CD4-positive, alpha-beta T cell treated with Interferon gamma for 1 hour (primary cell): ENCODE results near the gene SNAPC5.
A peak's percentile ranks its signal among the peaks of the same experiment; 100 is the strongest.
"Not testable (repeated sequence)": the region's sequence is repeated elsewhere in the genome, so short reads cannot be mapped to it uniquely, and the experiment has no call there.

Experiments
- DNase-seq: peaks from one replicate; pipeline ENCODE4 v3.0.0-alpha.2; 2020

Gene SNAPC5

GRCh38 chr15:66489179-66489791 is 8.3 kb downstream of the SNAPC5 start:
- DNase-seq = no peak

DNA sequence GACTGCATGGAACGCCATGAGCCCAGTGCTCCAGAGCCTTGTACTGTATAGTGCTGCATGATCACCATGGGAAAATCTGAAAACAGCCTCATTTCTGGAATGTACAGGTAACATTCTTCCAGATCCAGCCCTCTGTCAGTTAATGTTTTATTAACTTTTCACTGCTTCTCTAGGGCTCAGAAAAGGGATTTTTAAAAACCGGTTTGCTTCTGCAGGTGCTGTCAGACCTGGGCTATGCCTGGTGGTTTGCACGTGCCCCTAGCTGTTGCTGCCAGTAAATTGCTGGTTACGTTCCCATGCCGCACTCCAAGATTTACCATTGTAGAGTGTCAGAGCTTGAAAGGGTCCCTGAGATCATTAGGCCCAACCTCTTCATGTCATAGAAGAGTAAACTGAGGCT is 9.0 kb downstream of the SNAPC5 start:
- no peak for DNase-seq

DNA sequence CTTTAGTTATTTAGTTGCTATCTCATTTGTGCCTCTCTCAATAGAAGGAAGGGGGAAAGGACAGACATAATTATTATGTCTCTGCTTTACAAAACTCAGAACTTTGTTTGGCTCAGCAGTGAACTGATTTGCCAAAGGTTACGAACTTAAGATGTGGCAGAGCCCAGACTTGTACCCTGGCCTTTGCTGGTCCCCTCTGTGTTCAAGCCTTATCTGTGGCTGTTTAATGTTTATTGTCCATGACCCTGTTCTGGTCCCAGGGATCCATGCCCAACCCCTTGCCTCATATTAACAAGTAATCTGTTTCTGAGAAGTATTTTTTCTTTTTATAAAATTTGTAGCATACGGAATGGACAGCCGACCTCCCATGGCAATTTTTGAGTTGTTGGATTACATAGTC is 10.7 kb downstream of the SNAPC5 start:
- no peak for DNase-seq

DNA sequence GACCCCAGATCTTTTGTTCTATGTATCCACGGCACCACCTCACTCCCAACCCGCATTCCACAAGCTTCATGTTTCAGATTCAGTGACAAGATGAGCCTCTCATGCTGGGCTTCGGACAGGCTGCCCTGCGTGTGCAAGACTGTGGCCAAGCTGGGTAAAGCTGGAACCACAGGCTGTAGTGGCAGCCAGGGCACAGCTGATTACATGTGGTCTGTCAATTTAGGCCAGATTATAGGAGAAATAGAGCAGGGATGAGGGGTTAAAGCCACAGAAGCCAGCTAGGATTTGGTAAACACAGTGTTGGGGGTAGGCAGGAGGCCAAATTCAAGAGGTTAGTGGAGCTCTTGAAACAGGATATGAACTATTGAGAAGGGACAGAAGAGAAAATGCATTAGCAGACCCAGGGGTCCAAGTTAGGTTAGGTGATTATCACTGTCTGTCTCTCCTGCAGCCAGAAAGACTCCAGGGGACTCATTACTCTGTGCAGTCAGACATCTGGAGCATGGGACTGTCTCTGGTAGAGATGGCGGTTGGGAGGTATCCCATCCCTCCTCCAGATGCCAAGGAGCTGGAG is 12.9 kb downstream of the SNAPC5 start:
- DNase-seq = no peak

DNA sequence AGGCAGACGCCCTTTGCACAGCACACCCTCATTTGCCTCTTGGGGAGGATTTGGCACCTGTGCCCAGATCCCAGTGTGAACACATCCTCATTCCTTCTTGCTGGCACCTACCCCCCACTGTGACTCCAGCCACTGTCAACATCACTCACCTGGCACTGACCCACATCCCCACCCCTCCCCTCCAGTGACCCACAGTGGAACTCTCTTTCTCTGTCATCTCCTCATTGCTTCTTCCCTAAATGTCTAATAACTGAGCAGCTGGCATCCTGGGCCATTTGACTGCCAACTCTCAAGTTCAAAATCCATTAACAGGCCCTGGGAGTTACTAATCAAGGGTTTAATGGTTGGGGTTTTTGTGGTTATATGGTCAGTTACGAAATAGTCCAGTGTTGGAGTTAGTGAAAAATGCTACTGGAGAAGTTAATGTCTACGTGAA is 14.4 kb downstream of the SNAPC5 start:
- no peak for DNase-seq

DNA sequence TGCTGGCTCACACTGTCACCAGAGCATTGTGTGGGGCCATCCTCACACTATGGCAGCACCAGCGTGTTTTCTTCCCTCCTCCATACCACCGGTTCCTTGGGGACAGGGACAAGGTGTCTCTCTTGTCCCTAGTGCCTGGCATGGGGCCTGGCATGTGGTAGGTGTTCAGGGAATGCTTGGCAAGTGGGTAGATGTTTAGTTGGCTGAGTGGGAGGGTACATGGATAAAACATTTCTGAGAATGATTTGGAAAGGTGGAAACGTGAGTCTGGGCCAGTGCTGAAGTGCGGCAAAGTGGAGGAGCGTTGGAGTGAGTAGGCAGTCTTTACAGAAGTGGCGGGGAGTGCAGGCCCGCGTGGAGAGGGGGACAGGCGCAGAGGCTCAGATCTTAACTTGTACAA is 15.0 kb downstream of the SNAPC5 start:
- no peak for DNase-seq

DNA sequence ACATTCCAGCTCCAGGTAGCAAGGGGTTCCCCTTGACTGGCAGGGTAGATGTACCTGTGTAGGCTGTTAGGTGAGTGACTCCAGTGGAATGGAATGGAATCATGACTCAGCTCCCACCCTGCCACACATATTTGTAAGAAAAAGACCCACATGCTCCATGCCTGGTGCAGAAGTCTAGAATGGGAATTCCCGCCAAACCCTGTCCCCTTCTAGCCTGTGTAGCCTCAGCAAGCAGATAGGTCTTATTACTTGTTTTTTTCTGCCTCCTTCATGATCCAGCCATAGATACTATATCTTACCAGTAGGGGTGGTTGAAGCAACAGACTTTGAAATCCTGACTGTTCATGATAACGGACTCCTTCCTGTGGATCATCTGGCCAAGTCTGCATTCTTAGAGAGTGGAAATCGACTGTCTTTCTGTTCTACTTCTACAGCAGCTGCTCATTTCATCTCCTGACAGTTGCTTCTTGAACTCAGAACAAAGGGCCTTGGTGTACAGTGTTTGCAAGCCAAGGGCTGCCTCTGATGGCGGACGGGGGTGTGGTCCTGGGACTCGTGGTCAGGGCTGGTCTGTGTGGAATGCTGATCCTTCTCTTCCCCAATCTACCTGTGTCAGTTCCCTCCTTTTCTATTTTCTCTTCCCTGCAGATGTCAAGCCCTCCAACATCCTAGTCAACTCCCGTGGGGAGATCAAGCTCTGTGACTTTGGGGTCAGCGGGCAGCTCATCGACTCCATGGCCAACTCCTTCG is 16.3 kb downstream of the SNAPC5 start:
- no peak for DNase-seq

DNA sequence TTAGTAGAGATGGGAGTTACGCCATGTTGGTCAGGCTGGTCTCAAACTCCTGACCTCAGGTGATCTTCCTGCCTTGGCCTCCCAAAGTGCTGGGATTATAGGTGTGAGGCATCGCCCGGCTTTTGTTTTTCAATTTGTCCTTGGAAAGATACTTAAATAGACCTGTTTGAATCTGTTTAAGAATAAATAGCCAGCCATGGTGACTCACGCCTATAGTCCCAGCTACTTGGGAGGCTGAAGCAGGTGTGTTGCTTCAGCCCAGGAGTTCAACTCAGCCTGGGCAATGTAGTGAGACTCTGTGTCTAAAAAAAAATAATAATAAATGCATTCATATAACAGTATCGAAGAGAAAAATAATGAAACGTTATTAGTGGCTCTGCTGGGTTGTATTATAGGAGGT is 17.3 kb downstream of the SNAPC5 start:
- no peak for DNase-seq

DNA sequence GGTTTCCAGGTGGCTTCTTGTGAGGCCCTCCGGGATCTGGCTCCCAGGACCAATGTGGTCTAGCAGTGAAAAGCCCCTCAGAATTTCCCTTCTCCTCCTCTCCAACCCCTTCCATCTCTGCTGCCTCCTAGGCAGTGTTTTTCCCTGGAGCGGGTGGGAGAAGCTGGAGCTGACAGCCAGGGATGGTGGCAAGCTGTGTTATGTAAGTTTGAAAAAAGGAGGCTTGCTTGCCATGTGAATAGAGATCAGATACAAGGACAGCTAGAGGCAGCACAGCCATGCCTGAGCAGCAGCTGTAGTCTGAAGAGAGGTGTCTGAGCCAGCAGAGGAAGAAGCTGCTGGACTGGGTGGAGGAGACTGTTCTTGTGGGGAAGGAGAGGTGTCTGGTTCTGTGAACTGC is 20.6 kb downstream of the SNAPC5 start:
- no peak for DNase-seq

- DNase-seq = no peak
Observed at GRCh38 chr15:66476535-66476934, 21.0 kb downstream of the SNAPC5 start.

GRCh38 chr15:66474963-66475362 is 22.6 kb downstream of the SNAPC5 start:
- no peak for DNase-seq

- no peak for DNase-seq
Observed at GRCh38 chr15:66474135-66474534, 23.4 kb downstream of the SNAPC5 start.

- peak; percentile 35 for DNase-seq
Observed at GRCh38 chr15:66472176-66472999, 25.2 kb downstream of the SNAPC5 start.

DNA sequence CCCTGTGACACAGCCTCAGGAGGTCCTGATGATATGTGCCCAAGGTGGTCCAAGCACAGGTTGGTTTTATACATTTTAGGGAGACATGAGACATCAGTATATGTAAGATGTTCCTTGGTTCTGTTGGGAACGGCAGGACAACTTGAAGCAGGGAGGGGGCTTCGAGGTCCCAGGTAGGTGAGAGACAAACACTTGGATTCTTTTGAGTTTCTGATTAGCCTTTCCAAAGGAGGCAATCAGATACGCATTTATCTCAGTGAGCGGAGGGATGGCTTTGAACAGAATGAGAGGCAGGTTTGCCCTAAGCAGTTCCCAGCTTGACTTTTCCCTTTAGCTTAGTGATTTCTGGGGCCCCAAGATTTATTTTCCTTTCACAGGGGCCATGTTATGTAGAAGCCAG is 26.7 kb downstream of the SNAPC5 start:
- DNase-seq = not testable (repeated sequence)

- not testable (repeated sequence) for DNase-seq
Observed at GRCh38 chr15:66467162-66468040, 30.2 kb downstream of the SNAPC5 start.

DNA sequence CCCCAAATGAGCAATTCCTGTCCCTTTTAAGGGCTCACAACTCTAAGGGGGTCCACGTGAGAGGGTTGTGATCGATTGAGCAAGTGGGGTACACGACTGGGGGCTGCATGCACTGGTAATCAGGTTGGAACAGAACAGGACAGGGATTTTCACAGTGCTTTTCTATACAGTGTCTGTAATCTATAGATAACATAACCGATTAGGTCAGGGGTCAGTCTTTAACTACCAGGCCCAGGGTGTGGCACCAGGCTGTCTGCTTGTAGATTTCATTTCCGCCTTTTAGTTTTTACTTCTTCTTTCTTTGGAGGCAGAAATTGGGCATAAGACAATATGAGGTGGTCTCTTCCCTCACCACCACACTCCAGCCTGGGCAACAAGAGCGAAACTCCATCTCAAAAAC is 32.3 kb downstream of the SNAPC5 start:
- DNase-seq = not testable (repeated sequence)

- no peak for DNase-seq
Observed at GRCh38 chr15:66462627-66463026, 34.9 kb downstream of the SNAPC5 start.

- no peak for DNase-seq
Observed at GRCh38 chr15:66461917-66462316, 35.6 kb downstream of the SNAPC5 start.

GRCh38 chr15:66461294-66461693 is 36.3 kb downstream of the SNAPC5 start:
- not testable (repeated sequence) for DNase-seq

- DNase-seq = no peak
Observed at GRCh38 chr15:66459818-66460615, 37.5 kb downstream of the SNAPC5 start.

- DNase-seq = no peak
Observed at GRCh38 chr15:66456211-66456610, 41.4 kb downstream of the SNAPC5 start.

- DNase-seq = no peak
Observed at GRCh38 chr15:66454143-66454542, 43.4 kb downstream of the SNAPC5 start.
